Astrocyte of the cerebellum (primary cell): ENCODE data around the gene GRIK5.
"Not testable (repeated sequence)": the region's sequence is repeated elsewhere in the genome, so short reads cannot be mapped to it uniquely, and the experiment has no call there.

Source experiments
- DNase-seq: peaks from one replicate; pipeline ENCODE4 v3.0.0-alpha.2; 2011; ENCODE audit warnings: low read depth
- H3K4me3 ChIP-seq: 2 replicates; pipeline ENCODE4 v1.5.1; 2011; ENCODE audit warnings: mild to moderate bottlenecking, low read depth, low read length, moderate library complexity
- CTCF ChIP-seq: IDR thresholded peaks from 2 replicates; pipeline ENCODE4 v1.5.1; 2012; ENCODE audit warnings: low read length, low read depth, moderate library complexity, mild to moderate bottlenecking; ENCODE audit errors: missing control alignments
- in situ Hi-C: cut with HindIII; loops from 2 replicates; pipeline ENCODE4 v1.10.0; 2017; ENCODE audit warnings: low sequenced_read_pairs

Gene GRIK5

GRCh38 chr19:41997121-41997850 is 72.7 kb downstream of the GRIK5 start:
- in situ Hi-C loops: no loop called here
- DNase-seq: peak; percentile 5
- TF ChIP-seq CTCF: no peak
- no peak overlapping the region for H3K4me3 ChIP-seq

GRCh38 chr19:41995959-41996797 is 73.8 kb downstream of the GRIK5 start:
- TF ChIP-seq CTCF: no peak
- in situ Hi-C loops: no loop called here
- DNase-seq: no peak
- no peak overlapping the region for H3K4me3 ChIP-seq

DNA sequence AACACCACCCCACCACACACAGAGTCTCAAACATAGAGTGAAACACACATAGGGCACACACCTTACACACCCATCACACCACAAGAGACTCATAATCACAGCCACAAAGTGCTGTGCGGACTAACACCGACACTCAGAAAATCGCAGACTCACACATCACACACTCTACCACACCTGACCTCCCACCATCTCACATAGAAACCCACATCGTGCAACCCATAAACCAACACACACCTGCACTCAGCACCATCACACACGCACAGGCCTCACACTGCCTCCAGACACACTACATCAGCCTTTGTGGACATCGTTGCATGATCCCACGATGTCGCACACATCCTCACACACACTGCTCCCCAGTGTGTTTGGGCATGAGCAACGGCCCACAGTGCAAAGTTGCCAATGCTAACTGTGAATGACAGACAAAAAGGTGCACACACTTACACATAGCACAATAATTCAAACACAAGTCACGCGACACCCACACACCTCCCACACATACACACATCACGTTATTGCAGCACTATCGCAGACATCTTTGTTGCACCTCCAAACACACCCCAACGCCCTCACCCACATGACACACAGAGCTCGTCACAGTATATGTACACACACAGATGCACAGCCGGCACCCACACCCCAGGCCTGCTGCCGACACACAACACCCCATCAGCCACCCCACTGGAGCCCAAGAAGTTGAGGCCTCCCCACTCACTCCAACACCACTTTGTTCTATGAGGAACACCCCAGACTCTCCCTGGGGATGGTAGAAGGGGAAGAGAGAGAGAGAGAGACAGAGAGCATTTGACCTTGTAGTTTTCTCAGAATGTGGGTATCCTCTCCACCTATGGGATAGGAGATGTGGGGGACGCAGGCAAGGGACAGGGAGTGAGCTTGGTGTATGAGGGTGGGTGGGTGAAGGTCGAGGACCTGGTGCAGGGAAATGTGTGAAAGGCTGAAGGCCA is 74.7 kb downstream of the GRIK5 start:
- H3K4me3 ChIP-seq: no peak overlapping the region
- TF ChIP-seq CTCF: no peak
- no peak for DNase-seq
- in situ Hi-C loops: no loop called here

- TF ChIP-seq CTCF: no peak
- no peak for DNase-seq
- no peak overlapping the region for H3K4me3 ChIP-seq
- in situ Hi-C loops: no loop called here
Measured at GRCh38 chr19:41994521-41994971, 75.5 kb downstream of the GRIK5 start.

- DNase-seq: no peak
- in situ Hi-C loops: no loop called here
- H3K4me3 ChIP-seq: peak within 1 kb of the TSS; percentile 23
- TF ChIP-seq CTCF: no peak
Measured at GRCh38 chr19:41993612-41994483, 76.2 kb downstream of the GRIK5 start, which contains the start of gene ATP1A3. Gene ATP1A3, minus strand, starts transcription at chr19:41994230. Its CDS starts 154 bp downstream, at chr19:41994076.

DNA sequence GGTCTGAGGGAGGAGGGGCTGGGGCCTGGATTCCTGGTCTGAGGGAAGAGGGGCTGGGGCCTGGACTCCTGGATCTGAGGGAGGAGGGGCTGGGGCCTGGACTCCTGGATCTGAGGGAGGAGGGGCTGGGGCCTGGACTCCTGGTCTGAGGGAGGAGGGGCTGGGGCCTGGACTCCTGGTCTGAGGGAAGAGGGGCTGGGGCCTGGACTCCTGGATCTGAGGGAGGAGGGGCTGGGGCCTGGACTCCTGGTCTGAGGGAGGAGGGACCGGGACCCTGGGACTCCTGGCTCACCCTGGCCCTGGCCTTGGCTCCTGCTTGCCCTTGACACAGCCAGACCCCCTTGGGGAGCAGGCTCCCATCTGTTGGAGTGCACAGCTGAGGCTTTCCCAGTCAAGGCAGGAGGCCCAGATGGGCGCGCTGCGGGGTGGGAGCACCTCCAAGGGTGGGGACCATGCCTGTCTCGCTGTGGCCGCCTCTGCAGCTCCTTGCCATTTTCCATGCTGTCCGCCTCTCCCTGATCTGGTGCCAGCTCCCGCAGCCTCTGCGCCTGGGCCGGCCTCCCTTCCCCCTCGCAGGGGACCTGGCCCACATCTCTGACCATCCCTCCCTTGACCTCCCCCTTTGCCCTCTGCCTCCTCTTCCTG is 78.0 kb downstream of the GRIK5 start:
- H3K4me3 ChIP-seq, DNase-seq, in situ Hi-C loops: not testable (repeated sequence)
